DMS153 treated with DMSO at 0.1 percent for 48 hours (cell line): ENCODE data around the gene SRC.
"Not testable (repeated sequence)": the region's sequence is repeated elsewhere in the genome, so short reads cannot be mapped to it uniquely, and the experiment has no call there.

Experiments
- DNase-seq: peaks from one replicate; lab custom pipeline; 2025; ENCODE audit not compliant: unreplicated experiment; lab: John Stamatoyannopoulos, UW

The SRC gene

GRCh38 chr20:37362821-37363220 lies 16.9 kb downstream of the SRC start:
- no peak for DNase-seq

- DNase-seq, result no peak
Observed at GRCh38 chr20:37363221-37364012, 17.5 kb downstream of the SRC start.

GRCh38 chr20:37364013-37364926 lies 18.3 kb downstream of the SRC start:
- DNase-seq, result no peak

GRCh38 chr20:37364927-37365272 lies 19.0 kb downstream of the SRC start:
- DNase-seq, result no peak

GRCh38 chr20:37365760-37366638 lies 20.1 kb downstream of the SRC start:
- no peak for DNase-seq

- no peak for DNase-seq
Observed at GRCh38 chr20:37366743-37367142, 20.8 kb downstream of the SRC start.

GRCh38 chr20:37369846-37370245 lies 23.9 kb downstream of the SRC start:
- no peak for DNase-seq

- DNase-seq, result not testable (repeated sequence)
Observed at GRCh38 chr20:37371845-37372244, 25.9 kb downstream of the SRC start.

- DNase-seq, result no peak
Observed at GRCh38 chr20:37372441-37372840, 26.5 kb downstream of the SRC start.

- no peak for DNase-seq
Observed at GRCh38 chr20:37373020-37373598, 27.2 kb downstream of the SRC start.

- no peak for DNase-seq
Observed at GRCh38 chr20:37375227-37375626, 29.3 kb downstream of the SRC start.

- DNase-seq, result no peak
Observed at GRCh38 chr20:37376324-37376723, 30.4 kb downstream of the SRC start.

GRCh38 chr20:37376791-37377190 lies 30.9 kb downstream of the SRC start:
- no peak for DNase-seq

- no peak for DNase-seq
Observed at GRCh38 chr20:37377346-37378081, 31.6 kb downstream of the SRC start.

- DNase-seq, result no peak
Observed at GRCh38 chr20:37378420-37378784, 32.5 kb downstream of the SRC start.

- no peak for DNase-seq
Observed at GRCh38 chr20:37378785-37379598, 33.1 kb downstream of the SRC start.

GRCh38 chr20:37379967-37380828 lies 34.3 kb downstream of the SRC start:
- DNase-seq, result no peak

GRCh38 chr20:37380864-37381579 lies 35.1 kb downstream of the SRC start:
- no peak for DNase-seq
